ENCODE measurements around the gene POLA2. TPM values are rescaled to one million over a fixed set of nuclear protein-coding genes. Genes with fewer than 3 reads are reported as not detected.

The POLA2 gene
- total RNA-seq, 1 experiment from 2014 or later, result 35.6 TPM

DNA sequence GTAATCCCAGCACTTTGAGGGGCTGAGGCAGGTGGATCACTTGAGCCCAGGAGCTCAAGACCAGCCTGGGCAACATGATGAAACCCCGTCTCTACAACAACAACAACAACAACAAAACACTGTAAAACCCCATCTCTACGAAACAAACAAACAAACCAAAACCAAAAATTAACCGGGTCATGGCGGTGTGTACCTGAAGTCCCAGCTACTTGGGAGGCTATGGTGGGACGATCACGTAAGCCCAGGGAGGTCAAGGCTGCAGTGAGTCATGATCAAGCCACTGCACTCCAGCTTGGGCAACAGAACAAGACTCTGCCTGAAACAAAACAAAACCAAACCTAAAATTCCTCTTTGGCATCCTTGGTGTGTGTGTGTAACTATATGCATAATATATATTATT is 7.0 kb upstream of the POLA2 start:
- Mint-ChIP-seq H3K27me3 (ENCODE audit: low read depth) (no peaks in the 10 kb centered on the region; the same call in 1 of the 2 replicates), H3K4me3 (no peak overlapping the region), H3K27ac (no peak overlapping the region), H3K36me3 (no peaks in the 10 kb centered on the region), H3K4me1 (no peaks in the 10 kb centered on the region), H3K9me3 (no peaks in the 10 kb centered on the region)
- ChIA-PET CTCF (interaction anchor here (0.9 to 10.8 kb wide), 5 partner anchors 11 to 51 kb away, joined by 3 to 138 read pairs (median 4); no protein-coding TSS in a partner anchor), POLR2A (no interaction called here)
- TF ChIP-seq RORB (CRISPR knock-in tag; IDR thresholded peaks at IDR 0.05) (no peak), ZNF138 (CRISPR knock-in tag; conservative IDR thresholded peaks at IDR 0.05) (no peak)
- TF ChIP-seq, protein P1, sequence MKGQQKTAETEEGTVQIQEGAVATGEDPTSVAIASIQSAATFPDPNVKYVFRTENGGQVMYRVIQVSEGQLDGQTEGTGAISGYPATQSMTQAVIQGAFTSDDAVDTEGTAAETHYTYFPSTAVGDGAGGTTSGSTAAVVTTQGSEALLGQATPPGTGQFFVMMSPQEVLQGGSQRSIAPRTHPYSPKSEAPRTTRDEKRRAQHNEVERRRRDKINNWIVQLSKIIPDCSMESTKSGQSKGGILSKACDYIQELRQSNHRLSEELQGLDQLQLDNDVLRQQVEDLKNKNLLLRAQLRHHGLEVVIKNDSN (CRISPR knock-in tag; IDR thresholded peaks at IDR 0.05), result no peak
- no peak for DNase-seq (ENCODE audit: low spot score)
- ATAC-seq, result no peak

DNA sequence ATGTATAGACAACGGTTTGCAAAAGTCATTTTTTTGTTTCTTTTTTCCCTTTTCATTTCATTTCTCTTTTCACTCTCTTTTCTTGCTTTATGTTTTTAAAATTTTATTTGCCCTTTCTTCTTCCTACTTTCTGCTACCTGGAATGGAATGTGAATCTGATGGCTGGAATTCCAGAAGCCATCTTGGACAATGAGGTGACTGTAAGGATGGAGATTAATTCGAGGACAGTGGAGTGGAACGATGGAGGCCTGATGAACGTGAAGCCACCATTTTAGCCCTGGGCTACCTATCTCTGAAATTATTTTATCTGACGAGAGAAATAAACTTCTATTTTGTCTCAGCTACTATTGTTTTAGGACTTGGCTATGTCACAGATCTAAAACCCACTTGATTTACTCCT is 2.8 kb upstream of the POLA2 start:
- ChIA-PET CTCF (interaction anchor here (1.1 to 2.2 kb wide), 3 partner anchors 9 to 149 kb away, joined by 3 to 7 read pairs (median 3); no protein-coding TSS in a partner anchor), POLR2A (no interaction called here)
- DNase-seq (ENCODE audit: low spot score), result no peak
- Mint-ChIP-seq H3K4me3 (no peak overlapping the region), H3K4me1 (peaks cover 13% of the 10 kb centered on the region), H3K36me3 (no peaks in the 10 kb centered on the region), H3K9me3 (no peaks in the 10 kb centered on the region), H3K27me3 (ENCODE audit: low read depth) (peaks cover 13% of the 10 kb centered on the region), H3K27ac (no peak overlapping the region; the same call in 1 of the 2 replicates)
- TF ChIP-seq PRRX2 (CRISPR knock-in tag; IDR thresholded peaks at IDR 0.05), result no peak
- TF ChIP-seq, protein P2, sequence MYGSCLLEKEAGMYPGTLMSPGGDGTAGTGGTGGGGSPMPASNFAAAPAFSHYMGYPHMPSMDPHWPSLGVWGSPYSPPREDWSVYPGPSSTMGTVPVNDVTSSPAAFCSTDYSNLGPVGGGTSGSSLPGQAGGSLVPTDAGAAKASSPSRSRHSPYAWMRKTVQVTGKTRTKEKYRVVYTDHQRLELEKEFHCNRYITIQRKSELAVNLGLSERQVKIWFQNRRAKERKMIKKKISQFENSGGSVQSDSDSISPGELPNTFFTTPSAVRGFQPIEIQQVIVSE (CRISPR knock-in tag; IDR thresholded peaks at IDR 0.05; ENCODE audit: borderline replicate concordance), result no peak
- no peak for ATAC-seq

DNA sequence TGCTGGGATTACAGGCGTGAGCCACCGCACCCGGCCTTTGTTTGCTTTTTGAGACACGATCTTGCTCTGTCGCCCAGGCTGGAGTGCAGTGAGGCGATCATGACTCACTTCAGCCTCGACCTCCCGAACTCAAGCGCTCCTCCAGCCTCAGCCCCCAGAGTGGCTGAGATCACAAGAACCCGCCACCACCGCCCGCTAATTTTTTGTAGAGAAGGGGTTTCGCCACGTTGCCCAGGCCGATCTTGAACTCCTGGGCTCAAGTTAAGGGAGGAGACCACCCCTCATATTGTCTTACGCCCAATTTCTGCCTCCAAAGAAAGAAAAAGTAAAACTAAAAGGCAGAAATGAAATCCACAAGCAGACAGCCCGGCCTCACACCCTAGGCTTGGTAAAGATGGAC is 1.5 kb upstream of the POLA2 start:
- TF ChIP-seq, protein P3, sequence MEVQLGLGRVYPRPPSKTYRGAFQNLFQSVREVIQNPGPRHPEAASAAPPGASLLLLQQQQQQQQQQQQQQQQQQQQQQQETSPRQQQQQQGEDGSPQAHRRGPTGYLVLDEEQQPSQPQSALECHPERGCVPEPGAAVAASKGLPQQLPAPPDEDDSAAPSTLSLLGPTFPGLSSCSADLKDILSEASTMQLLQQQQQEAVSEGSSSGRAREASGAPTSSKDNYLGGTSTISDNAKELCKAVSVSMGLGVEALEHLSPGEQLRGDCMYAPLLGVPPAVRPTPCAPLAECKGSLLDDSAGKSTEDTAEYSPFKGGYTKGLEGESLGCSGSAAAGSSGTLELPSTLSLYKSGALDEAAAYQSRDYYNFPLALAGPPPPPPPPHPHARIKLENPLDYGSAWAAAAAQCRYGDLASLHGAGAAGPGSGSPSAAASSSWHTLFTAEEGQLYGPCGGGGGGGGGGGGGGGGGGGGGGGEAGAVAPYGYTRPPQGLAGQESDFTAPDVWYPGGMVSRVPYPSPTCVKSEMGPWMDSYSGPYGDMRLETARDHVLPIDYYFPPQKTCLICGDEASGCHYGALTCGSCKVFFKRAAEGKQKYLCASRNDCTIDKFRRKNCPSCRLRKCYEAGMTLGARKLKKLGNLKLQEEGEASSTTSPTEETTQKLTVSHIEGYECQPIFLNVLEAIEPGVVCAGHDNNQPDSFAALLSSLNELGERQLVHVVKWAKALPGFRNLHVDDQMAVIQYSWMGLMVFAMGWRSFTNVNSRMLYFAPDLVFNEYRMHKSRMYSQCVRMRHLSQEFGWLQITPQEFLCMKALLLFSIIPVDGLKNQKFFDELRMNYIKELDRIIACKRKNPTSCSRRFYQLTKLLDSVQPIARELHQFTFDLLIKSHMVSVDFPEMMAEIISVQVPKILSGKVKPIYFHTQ (CRISPR knock-in tag; IDR thresholded peaks at IDR 0.05), result no peak
- TF ChIP-seq TP53 (CRISPR knock-in tag; IDR thresholded peaks at IDR 0.05), result no peak
- H3K4me3 Mint-ChIP-seq, result no peak overlapping the region
- H3K27ac Mint-ChIP-seq, result no peak overlapping the region
- H3K4me1 Mint-ChIP-seq, result peaks cover 18% of the 10 kb centered on the region
- no peak for DNase-seq (ENCODE audit: low spot score)
- H3K27me3 Mint-ChIP-seq (ENCODE audit: low read depth), result peaks cover 13% of the 10 kb centered on the region
- H3K36me3 Mint-ChIP-seq, result peaks cover 8% of the 10 kb centered on the region
- no peak for ATAC-seq
- CTCF ChIA-PET, result interaction anchor here (0.6 to 2.2 kb wide), 2 partner anchors 10 to 15 kb away, joined by 3 to 7 read pairs; no protein-coding TSS in a partner anchor
- POLR2A ChIA-PET, result no interaction called here
- no peaks in the 10 kb centered on the region for H3K9me3 Mint-ChIP-seq

DNA sequence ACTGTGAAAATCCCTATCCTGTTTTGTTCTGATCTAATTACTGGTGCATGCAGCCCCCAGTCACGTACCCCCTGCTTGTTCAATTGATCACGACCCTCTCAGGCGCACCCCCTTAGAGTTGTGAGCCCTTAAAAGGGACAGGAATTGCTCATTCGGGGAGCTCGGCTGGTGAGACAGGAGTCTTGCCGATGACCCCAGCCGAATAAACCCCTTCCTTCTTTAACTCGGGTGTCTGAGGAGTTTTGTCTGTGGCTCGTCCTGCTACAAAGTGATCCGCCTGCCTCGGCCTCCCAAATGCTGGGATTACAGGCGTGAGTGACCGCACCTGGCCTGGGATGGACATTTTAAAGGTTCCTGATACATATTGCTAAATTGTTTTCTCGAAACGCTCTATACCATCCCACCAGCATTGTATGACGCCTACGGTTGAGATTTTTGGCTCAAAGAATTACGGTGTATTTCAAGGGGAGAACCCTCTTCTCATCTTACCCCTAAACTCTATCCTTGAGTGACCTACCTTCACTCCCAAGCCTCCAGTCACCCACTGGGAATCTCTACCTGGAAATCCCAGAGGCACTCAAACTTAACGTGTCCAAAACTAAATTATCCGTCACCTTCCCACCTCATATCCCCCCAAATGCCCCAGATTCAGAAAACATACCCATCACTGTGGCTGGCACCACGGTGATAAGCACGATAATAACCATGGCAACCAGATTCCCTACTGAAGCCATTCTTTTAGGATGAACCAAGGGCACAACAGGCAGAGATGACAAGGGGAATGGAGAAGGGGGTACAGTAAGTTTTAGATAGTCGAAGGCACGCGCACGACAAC is 789 bp upstream of the POLA2 start:
- H3K9me3 Mint-ChIP-seq, result no peaks in the 10 kb centered on the region
- DNase-seq (ENCODE audit: low spot score), result no peak
- peaks cover 18% of the 10 kb centered on the region for H3K4me1 Mint-ChIP-seq
- peaks cover 13% of the 10 kb centered on the region for H3K27me3 Mint-ChIP-seq (ENCODE audit: low read depth)
- peak; percentile 41 for ATAC-seq
- POLR2A ChIA-PET, result interaction anchor here (0.5 to 2.0 kb wide), 4 partner anchors 14 to 69 kb away, joined by 3 to 13 read pairs (median 4); partner anchors contain the start of gene CDC42EP2
- CTCF ChIA-PET, result interaction anchor here (1.0 to 6.4 kb wide), 9 partner anchors 11 to 333 kb away, joined by 3 to 51 read pairs (median 12); partner anchors contain the start of genes CDC42EP2 and DPF2
- peak overlapping the region; percentile 92 for H3K4me3 Mint-ChIP-seq
- TF ChIP-seq SMAD4 (CRISPR knock-in tag; IDR thresholded peaks at IDR 0.05), result 0 out of 2 replicates have a peak, but pooled peaks have one; percentile 8
- TF ChIP-seq, protein P4, sequence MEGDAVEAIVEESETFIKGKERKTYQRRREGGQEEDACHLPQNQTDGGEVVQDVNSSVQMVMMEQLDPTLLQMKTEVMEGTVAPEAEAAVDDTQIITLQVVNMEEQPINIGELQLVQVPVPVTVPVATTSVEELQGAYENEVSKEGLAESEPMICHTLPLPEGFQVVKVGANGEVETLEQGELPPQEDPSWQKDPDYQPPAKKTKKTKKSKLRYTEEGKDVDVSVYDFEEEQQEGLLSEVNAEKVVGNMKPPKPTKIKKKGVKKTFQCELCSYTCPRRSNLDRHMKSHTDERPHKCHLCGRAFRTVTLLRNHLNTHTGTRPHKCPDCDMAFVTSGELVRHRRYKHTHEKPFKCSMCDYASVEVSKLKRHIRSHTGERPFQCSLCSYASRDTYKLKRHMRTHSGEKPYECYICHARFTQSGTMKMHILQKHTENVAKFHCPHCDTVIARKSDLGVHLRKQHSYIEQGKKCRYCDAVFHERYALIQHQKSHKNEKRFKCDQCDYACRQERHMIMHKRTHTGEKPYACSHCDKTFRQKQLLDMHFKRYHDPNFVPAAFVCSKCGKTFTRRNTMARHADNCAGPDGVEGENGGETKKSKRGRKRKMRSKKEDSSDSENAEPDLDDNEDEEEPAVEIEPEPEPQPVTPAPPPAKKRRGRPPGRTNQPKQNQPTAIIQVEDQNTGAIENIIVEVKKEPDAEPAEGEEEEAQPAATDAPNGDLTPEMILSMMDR (IDR thresholded peaks at IDR 0.05), result no peak
- peaks cover 9% of the 10 kb centered on the region for H3K36me3 Mint-ChIP-seq
- H3K27ac Mint-ChIP-seq, result peak overlapping the region; percentile 43
